Ishikawa (cell line): ENCODE results near the gene KRT1.

Source experiments
- CREB1 ChIP-seq: IDR thresholded peaks from 2 replicates; pipeline ENCODE4 v1.6.1; 2012; ENCODE audit warnings: low read depth
- MAX ChIP-seq: IDR thresholded peaks from 2 replicates; pipeline ENCODE4 v1.6.1; 2012
- RAD21 ChIP-seq: IDR thresholded peaks from 2 replicates; pipeline ENCODE4 v1.6.1; 2012; ENCODE audit warnings: low read depth
- TEAD4 ChIP-seq: IDR thresholded peaks from 2 replicates; pipeline ENCODE4 v1.6.1; 2012
- TF ChIP-seq, protein P1 (sequence below): IDR thresholded peaks from 2 replicates; pipeline ENCODE4 v1.6.1; 2012; ENCODE audit warnings: low read depth, mild to moderate bottlenecking

DNA sequence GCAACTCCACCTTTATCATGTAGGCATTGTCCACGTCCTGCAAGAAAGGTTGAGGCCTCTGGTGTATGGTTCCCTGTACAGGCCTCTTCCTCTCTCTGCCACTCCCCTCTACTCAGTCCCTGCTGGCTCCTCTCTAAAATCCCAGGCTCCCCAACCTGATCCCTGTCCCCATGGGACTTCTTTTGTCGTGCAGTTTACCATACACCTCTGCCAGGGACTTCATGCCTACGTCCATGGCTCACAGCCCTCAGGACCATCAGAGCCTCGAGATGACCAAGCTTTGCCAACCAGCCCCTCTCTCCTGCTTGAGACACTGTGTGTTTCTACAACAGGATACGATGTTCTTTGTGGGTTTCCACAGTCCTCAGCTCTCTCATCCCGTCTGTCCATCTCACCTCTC, 31.1 kb downstream of the KRT1 start:
- TF ChIP-seq, protein P1, sequence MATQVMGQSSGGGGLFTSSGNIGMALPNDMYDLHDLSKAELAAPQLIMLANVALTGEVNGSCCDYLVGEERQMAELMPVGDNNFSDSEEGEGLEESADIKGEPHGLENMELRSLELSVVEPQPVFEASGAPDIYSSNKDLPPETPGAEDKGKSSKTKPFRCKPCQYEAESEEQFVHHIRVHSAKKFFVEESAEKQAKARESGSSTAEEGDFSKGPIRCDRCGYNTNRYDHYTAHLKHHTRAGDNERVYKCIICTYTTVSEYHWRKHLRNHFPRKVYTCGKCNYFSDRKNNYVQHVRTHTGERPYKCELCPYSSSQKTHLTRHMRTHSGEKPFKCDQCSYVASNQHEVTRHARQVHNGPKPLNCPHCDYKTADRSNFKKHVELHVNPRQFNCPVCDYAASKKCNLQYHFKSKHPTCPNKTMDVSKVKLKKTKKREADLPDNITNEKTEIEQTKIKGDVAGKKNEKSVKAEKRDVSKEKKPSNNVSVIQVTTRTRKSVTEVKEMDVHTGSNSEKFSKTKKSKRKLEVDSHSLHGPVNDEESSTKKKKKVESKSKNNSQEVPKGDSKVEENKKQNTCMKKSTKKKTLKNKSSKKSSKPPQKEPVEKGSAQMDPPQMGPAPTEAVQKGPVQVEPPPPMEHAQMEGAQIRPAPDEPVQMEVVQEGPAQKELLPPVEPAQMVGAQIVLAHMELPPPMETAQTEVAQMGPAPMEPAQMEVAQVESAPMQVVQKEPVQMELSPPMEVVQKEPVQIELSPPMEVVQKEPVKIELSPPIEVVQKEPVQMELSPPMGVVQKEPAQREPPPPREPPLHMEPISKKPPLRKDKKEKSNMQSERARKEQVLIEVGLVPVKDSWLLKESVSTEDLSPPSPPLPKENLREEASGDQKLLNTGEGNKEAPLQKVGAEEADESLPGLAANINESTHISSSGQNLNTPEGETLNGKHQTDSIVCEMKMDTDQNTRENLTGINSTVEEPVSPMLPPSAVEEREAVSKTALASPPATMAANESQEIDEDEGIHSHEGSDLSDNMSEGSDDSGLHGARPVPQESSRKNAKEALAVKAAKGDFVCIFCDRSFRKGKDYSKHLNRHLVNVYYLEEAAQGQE = no peak
- TF ChIP-seq CREB1 (no peak), TEAD4 (no peak), RAD21 (no peak), MAX (no peak)
